ENCODE data around the gene TMEM198.

The TMEM198 gene

DNA sequence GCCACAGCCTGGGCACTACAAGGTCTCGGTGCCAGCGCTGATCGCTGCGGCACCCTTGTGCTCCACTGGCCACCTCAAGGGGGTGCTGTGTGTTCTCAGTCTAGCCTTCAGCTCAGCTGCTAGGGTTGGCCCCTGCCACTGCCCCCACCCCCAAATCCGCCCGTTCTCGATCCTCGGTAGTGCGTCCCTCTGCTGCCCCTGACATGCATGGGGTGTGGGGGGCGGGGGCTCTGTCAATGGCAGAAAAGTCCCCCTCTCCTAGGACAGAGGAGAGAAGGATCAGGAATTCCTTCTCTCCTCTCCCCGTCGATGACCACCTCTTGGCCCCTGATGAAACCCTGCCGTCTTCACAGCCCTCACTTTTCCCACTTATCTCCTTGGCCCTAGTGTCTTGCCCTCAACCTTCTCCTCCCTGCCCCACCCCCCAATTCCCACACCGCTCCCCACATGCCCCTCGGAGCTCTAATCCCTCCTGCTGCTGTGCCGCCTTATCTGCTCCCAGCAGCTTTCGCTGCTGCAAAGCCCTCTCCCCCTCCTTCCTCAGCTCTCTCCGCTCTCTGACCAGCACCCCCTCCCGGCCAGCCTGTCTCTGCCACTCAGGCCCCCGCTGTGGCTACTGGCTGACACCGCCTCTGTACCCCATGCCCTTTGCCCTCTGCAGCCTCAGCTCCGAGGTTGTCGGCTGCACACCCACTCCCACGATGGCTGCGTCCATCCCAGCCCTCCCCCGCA is 33.9 kb upstream of the TMEM198 start:
- FAIRE-seq: no peak

DNA sequence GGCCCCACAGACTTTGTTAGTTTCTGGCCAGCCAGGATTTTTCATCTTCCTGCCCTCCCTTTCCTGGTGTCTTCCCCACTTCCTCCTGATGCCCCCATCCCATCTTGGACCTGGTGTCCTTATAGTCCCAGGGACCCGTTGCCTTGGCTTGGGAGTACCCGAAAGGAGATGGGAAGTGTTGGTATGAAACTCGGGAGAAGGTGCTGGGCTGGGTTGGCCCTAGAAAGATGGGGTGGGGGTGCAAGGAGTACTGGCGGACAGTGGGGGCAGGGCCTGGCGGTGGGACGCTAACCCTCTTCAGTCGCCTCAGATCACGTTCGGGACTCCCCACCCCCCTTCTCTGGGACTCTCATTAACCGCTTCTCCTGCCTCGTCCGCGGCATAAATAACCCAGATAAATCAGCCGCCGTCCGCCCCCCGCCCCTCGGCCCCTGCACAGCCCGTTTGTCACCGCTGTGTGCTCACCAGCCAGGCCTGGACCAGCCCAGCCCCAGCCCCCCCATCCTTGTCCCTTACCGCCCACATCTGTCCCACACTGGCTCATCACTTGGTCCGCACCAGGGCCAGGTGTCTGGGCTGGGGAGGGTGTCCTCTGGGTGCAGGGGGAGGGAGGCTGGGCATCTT is 33.2 kb upstream of the TMEM198 start:
- no peak for FAIRE-seq

- FAIRE-seq: no peak
These were observed 32.1 kb upstream of the TMEM198 start for GRCh38 chr2:219511547-219512325.

- no peak for FAIRE-seq
These were observed 31.2 kb upstream of the TMEM198 start for GRCh38 chr2:219512524-219513216.

DNA sequence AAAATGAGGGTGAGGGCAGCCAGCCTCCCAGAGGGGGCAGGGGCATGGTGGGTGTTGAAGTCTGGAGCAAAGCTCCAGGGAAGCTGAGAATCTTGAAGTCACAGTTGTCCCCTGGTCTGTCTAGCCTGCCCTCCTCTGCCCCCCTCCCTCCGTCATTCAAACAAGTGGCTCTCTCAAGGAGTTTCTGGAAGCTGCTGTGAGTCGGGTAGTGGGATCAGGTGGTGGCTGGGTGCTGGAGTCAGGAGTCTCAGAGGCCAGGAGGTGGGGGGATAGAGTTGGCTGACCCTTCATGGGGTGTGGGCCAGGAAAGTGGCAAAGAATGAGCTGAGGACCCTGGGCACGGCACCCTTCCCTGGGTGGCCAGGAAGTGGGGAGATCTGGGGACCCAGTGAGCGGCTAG is 30.0 kb upstream of the TMEM198 start:
- FAIRE-seq: no peak

DNA sequence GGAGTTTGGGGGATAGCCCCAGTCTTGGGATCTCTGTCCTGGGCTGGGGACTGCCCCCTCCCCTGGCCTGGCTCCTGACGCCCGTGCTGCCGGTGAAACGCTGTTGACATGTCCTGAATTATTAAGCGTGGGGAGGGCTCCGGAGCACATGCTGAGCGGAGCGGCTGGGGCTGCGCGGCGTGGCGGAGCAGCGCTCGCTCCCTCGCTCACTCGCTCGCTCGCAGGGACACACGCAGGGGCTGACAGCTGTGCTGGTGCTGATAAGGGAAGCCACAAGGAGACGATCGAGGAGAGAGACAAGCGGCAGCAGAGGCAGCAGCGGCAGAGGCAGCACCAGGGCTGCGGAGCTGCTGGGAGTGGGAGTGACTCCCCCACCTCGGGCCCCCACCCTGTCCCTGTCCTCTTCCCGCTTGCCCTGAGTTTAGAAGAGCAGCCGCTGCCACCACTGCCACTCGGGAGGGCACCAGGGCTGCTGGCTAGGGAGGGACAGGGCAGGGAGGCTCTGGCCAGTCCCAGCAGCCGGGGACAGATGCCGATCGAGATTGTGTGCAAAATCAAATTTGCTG is 29.5 kb upstream of the TMEM198 start, which contains the start of gene ASIC4:
ASIC4 (plus strand) TSS at position 287 of the 566 bp plus-strand sequence; CDS start at position 530, 243 bp downstream.
- no peak for FAIRE-seq

GRCh38 chr2:219514836-219515235 is 29.0 kb upstream of the TMEM198 start:
- FAIRE-seq: no peak

- no peak for FAIRE-seq
These were observed 27.8 kb upstream of the TMEM198 start for GRCh38 chr2:219515874-219516629.

DNA sequence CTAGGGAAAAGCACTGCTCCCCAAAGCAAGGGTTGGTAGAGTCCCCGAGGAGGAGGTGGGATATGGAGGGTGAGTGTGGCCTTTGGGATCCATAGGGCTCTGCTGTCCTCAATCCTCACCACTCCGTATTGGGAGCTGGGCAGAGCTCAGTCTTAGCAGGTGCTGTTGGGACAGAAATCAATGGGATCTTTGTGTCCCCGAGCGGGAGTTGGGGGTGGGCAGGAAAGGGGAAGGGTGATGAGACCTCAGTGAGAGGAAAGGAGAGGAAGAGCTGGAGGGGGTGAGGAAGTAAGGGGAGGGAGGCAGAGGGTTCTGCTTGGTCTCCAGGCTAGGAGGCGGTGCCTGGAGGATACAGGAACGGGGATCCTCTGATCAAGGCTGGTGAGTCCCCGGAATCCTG is 26.9 kb upstream of the TMEM198 start:
- no peak for FAIRE-seq

GRCh38 chr2:219517954-219518778 is 25.7 kb upstream of the TMEM198 start:
- FAIRE-seq: no peak

DNA sequence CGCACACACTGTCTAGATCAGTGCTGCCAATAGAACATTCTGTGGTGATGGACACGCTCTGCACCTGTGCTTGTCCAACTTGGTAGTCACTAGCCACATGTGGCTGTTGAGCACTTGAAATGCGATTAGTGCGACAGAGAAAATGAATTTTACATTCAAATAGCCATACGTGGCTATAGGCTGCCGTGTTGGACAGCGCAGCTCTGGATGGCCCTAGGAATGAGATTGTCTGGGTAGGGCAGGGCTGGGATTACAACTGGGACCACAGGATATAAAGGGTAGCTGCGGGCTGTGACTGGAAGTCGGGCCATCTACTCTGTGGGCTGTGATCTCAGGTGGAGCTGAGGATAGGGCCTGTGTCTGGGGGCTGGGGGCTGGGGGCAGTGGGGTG is 24.3 kb upstream of the TMEM198 start:
- FAIRE-seq: no peak

DNA sequence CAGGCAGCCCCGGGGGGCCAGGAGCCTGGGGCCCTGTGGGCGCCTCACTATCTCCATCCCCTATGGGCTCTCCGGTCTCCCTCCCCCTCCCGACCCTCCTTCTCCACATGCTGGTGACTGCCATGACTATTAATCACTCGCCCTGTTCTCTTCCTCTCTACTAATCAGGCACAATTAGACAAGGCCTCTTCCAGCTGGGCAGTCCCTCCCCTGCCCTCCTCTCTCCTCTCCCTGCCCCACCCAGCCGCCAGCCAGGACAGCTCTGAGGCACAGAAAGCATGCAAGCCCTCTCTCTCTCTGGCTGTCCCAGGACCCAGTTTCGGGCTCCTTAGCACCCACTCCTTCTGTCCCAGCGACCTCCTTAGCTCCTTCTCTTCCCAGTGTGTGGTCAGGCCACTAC is 23.7 kb upstream of the TMEM198 start:
- FAIRE-seq: no peak

DNA sequence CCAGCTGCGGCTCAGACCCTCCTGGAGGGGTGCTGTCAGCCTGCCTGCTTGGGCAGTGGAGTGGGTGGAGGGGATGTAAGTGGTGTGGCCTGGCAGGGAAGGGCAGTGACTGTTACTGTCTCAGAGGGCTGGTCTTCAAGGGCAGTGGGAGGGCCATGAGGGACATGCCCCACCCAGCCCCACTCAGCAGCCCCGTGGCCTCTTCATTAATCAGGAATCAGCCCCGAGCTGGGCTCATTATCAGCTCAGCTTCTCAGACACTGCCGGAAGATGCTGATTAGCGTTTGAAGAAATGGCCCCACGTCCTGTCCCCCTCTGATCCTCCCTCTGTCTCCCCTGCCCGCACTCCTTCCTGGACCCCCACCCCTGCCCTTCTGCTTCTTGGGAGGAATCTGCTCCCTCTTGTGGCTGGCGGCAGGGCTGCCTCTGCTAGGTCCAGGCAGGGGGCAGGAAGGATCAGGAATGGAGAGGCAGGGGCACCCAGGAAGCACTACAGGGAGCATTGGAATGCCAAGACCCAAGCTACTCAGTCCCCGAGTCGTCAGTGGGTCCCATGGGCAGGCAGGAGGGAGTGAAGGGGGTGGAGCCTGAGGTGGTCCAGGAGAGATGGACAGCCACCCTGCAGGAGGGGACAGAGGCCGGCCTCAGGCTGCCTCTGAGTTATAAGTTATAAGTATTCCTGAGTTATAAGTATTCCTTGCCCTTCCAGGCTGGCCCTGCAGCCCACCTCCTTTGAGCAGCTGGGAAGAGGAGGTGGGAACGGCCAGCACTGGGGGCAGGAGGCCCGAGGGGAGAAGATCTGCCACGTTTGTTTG is 22.6 kb upstream of the TMEM198 start:
- FAIRE-seq: no peak

- no peak for FAIRE-seq
These were observed 21.5 kb upstream of the TMEM198 start for GRCh38 chr2:219522111-219523030.

- FAIRE-seq: no peak
These were observed 20.7 kb upstream of the TMEM198 start for GRCh38 chr2:219523031-219523671.

- no peak for FAIRE-seq
These were observed 19.0 kb upstream of the TMEM198 start for GRCh38 chr2:219524817-219525216.

DNA sequence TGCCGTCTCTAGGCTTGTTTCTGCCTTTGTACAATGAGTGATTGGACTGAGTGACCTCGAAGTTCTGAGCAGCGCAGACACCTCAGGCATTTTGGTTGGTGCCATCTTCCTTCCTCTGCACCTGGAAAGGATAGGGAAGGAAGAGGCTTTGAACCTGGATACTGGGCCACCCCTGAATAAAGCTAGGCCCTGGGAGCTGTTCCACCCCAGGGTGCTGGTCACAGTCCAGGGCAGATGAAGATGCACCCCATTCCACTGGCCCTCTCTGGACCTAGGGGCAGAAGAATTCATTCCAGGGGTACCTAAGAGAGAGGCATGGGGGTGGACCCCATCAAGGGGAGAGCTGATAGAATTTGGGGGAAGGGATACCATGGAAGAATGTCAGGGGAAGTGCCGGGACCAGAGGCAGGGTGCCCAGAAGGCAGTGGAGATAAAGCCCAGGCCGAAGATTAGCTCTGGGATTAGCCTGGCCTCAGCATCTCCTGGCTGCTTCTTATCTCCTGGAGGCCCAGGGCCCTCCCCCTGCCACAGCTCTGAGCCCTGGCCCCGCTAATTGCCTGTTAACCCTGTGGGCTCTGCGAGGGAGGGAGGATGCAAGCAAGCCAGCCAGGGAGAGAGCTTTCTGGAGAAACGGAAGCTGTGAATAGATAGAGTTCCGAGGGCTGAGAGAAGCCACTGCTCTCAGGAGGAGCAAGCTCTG is 18.1 kb upstream of the TMEM198 start:
- FAIRE-seq: no peak

All from TTC549 (cell line).